GM10248 (cell line): ENCODE results near the gene RNASE11.

Source experiments
- CTCF ChIA-PET: fragments of 300-600 bp; sonication (Branson Sonifier 250); formaldehyde crosslinking; extraction: SDS; loops from one replicate; lab custom pipeline; 2021; ENCODE audit warnings: antibody characterized with exemption; lab: Yijun Ruan, JAX
- POLR2A ChIA-PET: fragments of 350-650 bp; sonication (Branson Sonifier 250); formaldehyde crosslinking; extraction: SDS; loops from one replicate; lab custom pipeline; 2020; ENCODE audit warnings: antibody characterized with exemption; lab: Yijun Ruan, JAX
- DNase-seq: peaks from one replicate; pipeline ENCODE4 v3.0.0; 2012; ENCODE audit errors: extremely low spot score
- TF ChIP-seq, protein P1 (sequence below): IDR thresholded peaks from 2 replicates; pipeline ENCODE4 v1.5.1; 2012; ENCODE audit warnings: mild to moderate bottlenecking, low read depth; ENCODE audit errors: extremely low read depth, missing control alignments, control extremely low read depth

Gene RNASE11

DNA sequence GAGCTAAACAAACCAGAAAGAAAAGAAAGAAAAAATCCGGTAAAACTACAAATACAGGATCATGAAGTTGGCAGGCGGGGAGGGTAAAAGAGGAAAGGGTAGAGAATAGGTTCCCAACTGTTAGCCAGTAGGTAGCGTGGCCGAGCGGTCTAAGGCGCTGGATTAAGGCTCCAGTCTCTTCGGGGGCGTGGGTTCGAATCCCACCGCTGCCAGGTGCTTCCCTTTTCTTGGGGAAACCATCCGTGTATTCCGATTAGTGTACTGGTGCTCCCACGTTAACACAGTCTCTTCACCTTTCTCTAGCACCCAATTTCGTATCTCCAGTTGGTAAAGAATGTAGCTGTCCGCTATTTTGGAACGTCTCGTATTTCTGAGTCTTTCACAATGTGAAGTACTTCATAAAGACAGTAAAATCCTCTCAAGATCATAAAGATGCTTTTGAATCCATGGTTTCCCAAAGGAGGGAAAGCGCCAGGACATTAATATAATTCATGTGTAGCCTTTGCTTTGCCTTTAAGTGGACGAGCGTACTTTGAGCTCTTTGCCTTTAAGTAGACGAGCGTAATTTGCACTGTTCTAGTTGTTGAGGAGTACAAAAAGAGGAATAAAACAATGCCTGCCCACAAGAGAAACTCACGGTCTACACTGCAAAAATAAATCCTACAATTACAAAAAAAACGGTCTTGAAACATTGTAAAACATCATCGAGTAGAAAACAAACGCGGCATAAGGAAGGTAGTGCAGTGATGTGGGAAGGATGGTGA is 22.4 kb upstream of the RNASE11 start:
- CTCF ChIA-PET = interaction anchor here (0.7 to 8.1 kb wide), 36 partner anchors 9 to 303 kb away, joined by 3 to 101 read pairs (median 4); partner anchors contain the start of genes ANG, APEX1, PARP2 and PIP4P1
- DNase-seq = peak; percentile 45
- POLR2A ChIA-PET = no interaction called here
- TF ChIP-seq, protein P1, sequence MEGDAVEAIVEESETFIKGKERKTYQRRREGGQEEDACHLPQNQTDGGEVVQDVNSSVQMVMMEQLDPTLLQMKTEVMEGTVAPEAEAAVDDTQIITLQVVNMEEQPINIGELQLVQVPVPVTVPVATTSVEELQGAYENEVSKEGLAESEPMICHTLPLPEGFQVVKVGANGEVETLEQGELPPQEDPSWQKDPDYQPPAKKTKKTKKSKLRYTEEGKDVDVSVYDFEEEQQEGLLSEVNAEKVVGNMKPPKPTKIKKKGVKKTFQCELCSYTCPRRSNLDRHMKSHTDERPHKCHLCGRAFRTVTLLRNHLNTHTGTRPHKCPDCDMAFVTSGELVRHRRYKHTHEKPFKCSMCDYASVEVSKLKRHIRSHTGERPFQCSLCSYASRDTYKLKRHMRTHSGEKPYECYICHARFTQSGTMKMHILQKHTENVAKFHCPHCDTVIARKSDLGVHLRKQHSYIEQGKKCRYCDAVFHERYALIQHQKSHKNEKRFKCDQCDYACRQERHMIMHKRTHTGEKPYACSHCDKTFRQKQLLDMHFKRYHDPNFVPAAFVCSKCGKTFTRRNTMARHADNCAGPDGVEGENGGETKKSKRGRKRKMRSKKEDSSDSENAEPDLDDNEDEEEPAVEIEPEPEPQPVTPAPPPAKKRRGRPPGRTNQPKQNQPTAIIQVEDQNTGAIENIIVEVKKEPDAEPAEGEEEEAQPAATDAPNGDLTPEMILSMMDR = no peak

DNA sequence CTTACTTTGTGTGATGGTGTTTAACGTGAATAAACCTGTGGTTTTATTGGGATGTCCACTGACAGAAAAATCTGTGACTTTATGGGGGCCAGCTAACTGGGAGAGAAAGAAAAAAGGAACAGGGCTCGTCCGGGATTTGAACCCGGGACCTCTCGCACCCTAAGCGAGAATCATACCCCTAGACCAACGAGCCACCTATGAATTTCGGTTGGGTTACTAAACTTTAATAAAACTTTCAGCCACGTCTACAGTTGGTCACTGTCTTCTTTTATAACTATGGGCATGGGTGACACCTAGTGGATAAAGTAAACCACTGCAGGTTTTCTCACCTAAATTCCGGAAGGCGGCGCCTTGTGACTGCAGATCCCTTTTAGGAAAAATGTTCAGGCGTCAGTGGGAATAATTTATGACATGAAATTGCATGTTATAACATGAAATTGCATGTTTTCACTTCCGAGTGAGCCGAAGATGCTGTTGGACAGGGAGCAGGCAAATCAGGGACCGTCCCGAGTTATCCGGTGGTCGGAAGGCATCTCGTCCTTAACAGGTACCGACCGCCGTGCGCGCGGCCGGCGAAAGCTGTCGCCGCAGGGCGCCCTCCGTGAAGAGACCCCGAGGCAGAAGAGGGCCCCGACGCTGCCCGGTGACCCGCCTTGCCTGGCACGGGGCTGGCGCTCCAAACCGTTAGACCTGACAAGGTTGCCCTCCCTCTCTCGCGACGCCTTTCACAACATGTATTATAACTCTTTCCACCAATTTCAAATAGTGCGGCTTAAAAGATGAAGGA is 21.6 kb upstream of the RNASE11 start:
- CTCF ChIA-PET = interaction anchor here (0.7 to 8.1 kb wide), 51 partner anchors 9 to 303 kb away, joined by 3 to 101 read pairs (median 4); partner anchors contain the start of genes ANG, APEX1, CCNB1IP1 and PARP2
- peak; percentile 76 for DNase-seq
- TF ChIP-seq, protein P1 = peak; percentile 98
- POLR2A ChIA-PET = no interaction called here

DNA sequence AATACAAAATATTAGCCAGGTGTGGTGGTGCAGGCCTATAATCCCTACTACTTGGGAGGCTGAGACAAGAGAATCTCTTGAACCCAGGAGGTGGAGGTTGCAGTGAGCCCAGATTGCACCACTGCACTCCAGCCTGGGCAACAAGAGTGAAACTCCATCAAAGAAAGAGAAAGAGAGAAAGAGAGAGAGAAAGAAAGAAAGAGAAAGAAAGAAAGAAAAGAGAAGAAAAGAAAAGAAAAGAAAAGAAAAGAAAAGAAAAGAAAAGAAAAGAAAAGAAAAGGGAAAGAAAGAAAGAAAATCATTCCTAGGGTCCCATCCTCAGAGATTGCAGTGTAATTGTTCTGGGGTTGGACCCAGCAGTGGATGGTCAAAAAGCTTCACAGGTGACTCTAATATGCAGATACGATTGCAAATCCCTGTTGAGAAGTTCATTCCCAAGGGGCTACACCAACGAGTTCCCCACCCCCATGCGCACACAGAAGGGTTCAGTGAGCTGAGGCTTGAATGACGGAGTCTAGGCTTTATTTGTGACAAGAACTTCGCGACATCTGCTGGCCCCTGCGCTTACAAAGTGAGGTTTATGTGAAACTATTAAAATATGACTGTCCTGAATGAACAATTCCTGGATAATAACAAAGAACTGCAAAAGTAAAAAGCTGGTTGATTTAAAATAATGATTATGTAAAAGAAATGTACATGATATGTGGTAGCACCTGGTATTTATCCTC is 20.7 kb upstream of the RNASE11 start:
- ChIA-PET CTCF (interaction anchor here (0.7 to 8.1 kb wide), 29 partner anchors 9 to 302 kb away, joined by 3 to 101 read pairs (median 4); partner anchors contain the start of genes ANG, CCNB1IP1 and RNASE4), POLR2A (no interaction called here)
- TF ChIP-seq, protein P1 = no peak
- DNase-seq = no peak

DNA sequence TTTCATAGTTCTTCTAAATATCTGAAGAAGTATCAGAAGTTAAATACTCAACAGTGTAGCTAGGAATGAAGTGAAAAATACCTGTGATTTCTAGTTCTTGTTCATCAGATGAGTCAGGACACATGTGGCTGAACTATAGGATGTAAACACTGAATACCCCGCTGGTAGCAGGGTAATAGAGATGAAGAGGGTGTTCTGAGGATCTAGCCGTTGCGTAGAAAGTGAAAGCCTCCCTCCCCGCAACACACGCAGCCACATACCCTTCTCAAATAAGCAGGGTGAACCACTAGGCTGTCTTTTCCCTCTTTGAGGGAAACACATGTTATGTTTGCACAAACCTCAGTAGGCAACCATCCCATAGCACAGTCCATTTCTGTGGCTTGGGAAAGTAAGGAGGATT is 19.8 kb upstream of the RNASE11 start:
- ChIA-PET POLR2A (no interaction called here), CTCF (interaction anchor here (1.0 to 8.1 kb wide), 15 partner anchors 10 to 280 kb away, joined by 3 to 101 read pairs (median 6); partner anchors contain the start of genes CCNB1IP1 and RNASE4)
- DNase-seq = no peak
- TF ChIP-seq, protein P1 = no peak

DNA sequence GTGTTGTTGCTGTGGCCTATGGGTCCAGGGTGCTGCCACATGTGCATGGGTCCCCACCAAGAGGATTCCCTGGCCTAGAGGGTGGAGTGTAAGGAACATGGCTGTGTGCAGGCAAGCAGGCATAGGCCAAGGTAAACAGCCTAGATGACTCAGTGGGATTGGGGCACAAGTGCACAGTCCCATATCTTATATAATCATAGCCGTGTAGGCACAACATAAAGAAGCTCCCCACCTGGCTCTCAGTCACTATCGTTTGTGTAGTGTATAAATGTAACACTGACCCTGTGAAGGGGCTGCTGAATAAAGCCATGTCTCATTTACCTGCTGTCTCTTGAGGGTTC is 19.1 kb upstream of the RNASE11 start:
- ChIA-PET CTCF (interaction anchor here (1.0 to 8.1 kb wide), 11 partner anchors 10 to 279 kb away, joined by 3 to 101 read pairs (median 6); partner anchors contain the start of gene RNASE4), POLR2A (no interaction called here)
- no peak for DNase-seq
- TF ChIP-seq, protein P1 = no peak
